PFSK-1 (cell line): Measurements from ENCODE around the gene ELANE.

Source experiments
- FOXP2 ChIP-seq: optimal IDR thresholded peaks from 2 replicates; pipeline ENCODE3; 2011; ENCODE audit warnings: borderline replicate concordance, control low read depth, inconsistent platforms; ENCODE audit not compliant: insufficient read depth; ENCODE audit errors: extremely low read length, extremely low read depth
- POLR2AphosphoS5 ChIP-seq: IDR thresholded peaks from 2 replicates; pipeline ENCODE4 v1.6.1; 2012; ENCODE audit warnings: low read depth, mild to moderate bottlenecking, control low read depth, low read length, moderate library complexity
- SIN3A ChIP-seq: IDR thresholded peaks from 2 replicates; pipeline ENCODE4 v1.6.1; 2012; ENCODE audit warnings: mild to moderate bottlenecking, low read length, moderate library complexity, borderline replicate concordance; ENCODE audit not compliant: insufficient read depth

- TF ChIP-seq POLR2AphosphoS5 (no peak), SIN3A (no peak), FOXP2 (no peak)
Observed at GRCh38 chr19:823565-824121, 28.5 kb upstream of the ELANE start.
